ENCODE measurements around the gene ISYNA1. TPM values are rescaled to one million over a fixed set of nuclear protein-coding genes. Genes with fewer than 3 reads are reported as not detected.

The ISYNA1 gene
- total and polyA plus RNA-seq, 2 of the 8 experiments (the other 6 are each of a cell fraction or from before 2014, with no cell fraction given), result 207 to 264 TPM

GRCh38 chr19:18386543-18387271 lies 51.2 kb downstream of the ISYNA1 start:
- no peak overlapping the region for H3K4ac ChIP-seq (replicated peaks; ENCODE audit: insufficient read length, low read depth, low read length)
- peak overlapping the region in 1 of 4 experiments; percentile 25; a peak in 2 of 7 replicates for H3K9ac ChIP-seq (replicated peaks in 1 of 4; ENCODE audit: extremely low read depth in 1 of 4, low read depth in 3 of 4, low read length in 3 of 4)
- FAIRE-seq (no peak), DNase-seq (ENCODE audit: low read depth in 1 of 2, low spot score in 2 of 2) (no peak)
- H2AFZ ChIP-seq (ENCODE audit: low read length), result no peak overlapping the region
- H3K27me3 ChIP-seq (replicated peaks in 1 of 4; ENCODE audit: control insufficient read depth in 3 of 4, extremely low read depth in 1 of 4, insufficient read depth in 3 of 4, low read length in 3 of 4), result peaks cover 0 to 23% (median 14%) of the 10 kb centered on the region in 4 experiments; a peak in 6 of 7 replicates
- no peak overlapping the region for H2BK5ac ChIP-seq (ENCODE audit: low read depth, low read length)
- H3K18ac ChIP-seq (ENCODE audit: extremely low read depth, low read length), result 0 out of 2 replicates have a peak overlapping the region, but pooled peaks have one; percentile 57
- peaks cover 2% of the 10 kb centered on the region; the same call in 1 of the 2 replicates for H3K23me2 ChIP-seq (ENCODE audit: low read depth, low read length)
- no peaks in the 10 kb centered on the region for H3K79me2 ChIP-seq (ENCODE audit: control insufficient read depth in 1 of 2, insufficient read depth in 2 of 2, low read length in 2 of 2)
- no peak overlapping the region for H2BK120ac ChIP-seq (replicated peaks; ENCODE audit: low read depth, low read length)
- no peak overlapping the region for H2BK15ac ChIP-seq (ENCODE audit: low read length)
- H3K23ac ChIP-seq (ENCODE audit: insufficient read length), result no peak overlapping the region
- H4K5ac ChIP-seq (ENCODE audit: insufficient read length, low read depth, low read length), result no peak overlapping the region
- no peak overlapping the region for H4K8ac ChIP-seq (ENCODE audit: extremely low read depth, insufficient read depth, low read length)
- no peaks in the 10 kb centered on the region for H3K9me3 ChIP-seq (ENCODE audit: insufficient read depth in 2 of 2, low read depth in 1 of 2, low read length in 1 of 2)
- peak overlapping the region; percentile 12 to 15; a peak in 2 of 4 replicates for H3K4me2 ChIP-seq (ENCODE audit: insufficient read depth in 1 of 2, low read depth in 2 of 2, low read length in 2 of 2)
- peak overlapping the region; percentile 70 for H4K91ac ChIP-seq (replicated peaks; ENCODE audit: insufficient read length, low read length)
- H3K4me3 ChIP-seq (ENCODE audit: extremely low read depth in 1 of 4, insufficient read depth in 2 of 4, low read depth in 3 of 4, low read length in 4 of 4), result peak overlapping the region in 2 of 4 experiments; percentile 10 to 38; a peak in 3 of 8 replicates
- peaks cover 3 to 4% (median 3%) of the 10 kb centered on the region in 4 experiments for H3K4me1 ChIP-seq (replicated peaks in 1 of 4; ENCODE audit: control insufficient read depth in 3 of 4, insufficient read depth in 4 of 4, low read length in 3 of 4)
- no peak overlapping the region; the same call in 1 of the 2 replicates for H2AK5ac ChIP-seq (ENCODE audit: low read depth, low read length)
- no peaks in the 10 kb centered on the region for H4K20me1 ChIP-seq (replicated peaks in 1 of 2; ENCODE audit: control insufficient read depth in 1 of 2, insufficient read depth in 2 of 2, low read length in 2 of 2)
- 0 out of 2 replicates have a peak overlapping the region, but pooled peaks have one; percentile 40 for H2BK20ac ChIP-seq (ENCODE audit: low read length)
- POLR2A ChIA-PET (ENCODE audit: partially characterized antibody), result interaction anchor here (1.0 to 3.3 kb wide), 7 partner anchors 12 to 195 kb away, joined by 3 to 12 read pairs (median 4); partner anchors contain the start of gene JUND
- no peaks in the 10 kb centered on the region for H3K79me1 ChIP-seq (ENCODE audit: low read depth, low read length)
- H3K36me3 ChIP-seq (ENCODE audit: control insufficient read depth in 2 of 4, insufficient read depth in 4 of 4, low read length in 3 of 4), result no peaks in the 10 kb centered on the region
- WGBS, 2 experiments (ENCODE audit: extremely low coverage in 1 of 2, insufficient coverage in 1 of 2, insufficient read length in 1 of 2, insufficient replicate concordance in 2 of 2, low coverage in 1 of 2, low lambda C conversion rate in 2 of 2, missing lambda C conversion rate in 1 of 2), result 92% methylated on average over 14 of the region's 14 CpGs; no CpG with 5 or more reads in 1 of the 2 experiments
- peak overlapping the region; percentile 80 for H2BK12ac ChIP-seq (ENCODE audit: low read depth, low read length)
- H3K14ac ChIP-seq (ENCODE audit: insufficient read length), result no peak overlapping the region
- CTCF ChIA-PET (ENCODE audit: partially characterized antibody), result interaction anchor here (0.6 to 10.4 kb wide), 17 partner anchors 9 to 433 kb away, joined by 3 to 177 read pairs (median 6); partner anchors contain the start of genes LRRC25 and SSBP4
- no peak overlapping the region for H3K27ac ChIP-seq (ENCODE audit: low read depth, low read length)
- no peak overlapping the region for H3K56ac ChIP-seq (replicated peaks; ENCODE audit: insufficient read length, low read depth, low read length)
